H54 (cell line): Measurements from ENCODE around the gene CLDN4.
"Not testable (repeated sequence)": the region's sequence is repeated elsewhere in the genome, so short reads cannot be mapped to it uniquely, and the experiment has no call there.

Source experiments
- DNase-seq: peaks from one replicate; pipeline ENCODE4 v3.0.0; 2011; ENCODE audit warnings: low spot score, mixed read lengths; ENCODE audit not compliant: insufficient read length
- FAIRE-seq: peaks from 3 replicates; lab custom pipeline; 2011; peaks lifted over from hg19 to GRCh38; lab: Jason Lieb, UNC
- POLR2A ChIP-seq: IDR thresholded peaks from 2 replicates; pipeline ENCODE4 v1.6.1; 2011; ENCODE audit warnings: low read depth, mild to moderate bottlenecking, low read length

CLDN4 gene

DNA sequence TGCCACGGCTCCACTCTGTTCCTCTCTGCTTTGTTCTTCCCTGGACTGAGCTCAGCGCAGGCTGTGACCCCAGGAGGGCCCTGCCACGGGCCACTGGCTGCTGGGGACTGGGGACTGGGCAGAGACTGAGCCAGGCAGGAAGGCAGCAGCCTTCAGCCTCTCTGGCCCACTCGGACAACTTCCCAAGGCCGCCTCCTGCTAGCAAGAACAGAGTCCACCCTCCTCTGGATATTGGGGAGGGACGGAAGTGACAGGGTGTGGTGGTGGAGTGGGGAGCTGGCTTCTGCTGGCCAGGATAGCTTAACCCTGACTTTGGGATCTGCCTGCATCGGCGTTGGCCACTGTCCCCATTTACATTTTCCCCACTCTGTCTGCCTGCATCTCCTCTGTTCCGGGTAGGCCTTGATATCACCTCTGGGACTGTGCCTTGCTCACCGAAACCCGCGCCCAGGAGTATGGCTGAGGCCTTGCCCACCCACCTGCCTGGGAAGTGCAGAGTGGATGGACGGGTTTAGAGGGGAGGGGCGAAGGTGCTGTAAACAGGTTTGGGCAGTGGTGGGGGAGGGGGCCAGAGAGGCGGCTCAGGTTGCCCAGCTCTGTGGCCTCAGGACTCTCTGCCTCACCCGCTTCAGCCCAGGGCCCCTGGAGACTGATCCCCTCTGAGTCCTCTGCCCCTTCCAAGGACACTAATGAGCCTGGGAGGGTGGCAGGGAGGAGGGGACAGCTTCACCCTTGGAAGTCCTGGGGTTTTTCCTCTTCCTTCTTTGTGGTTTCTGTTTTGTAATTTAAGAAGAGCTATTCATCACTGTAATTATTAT lies 1.2 kb downstream of the CLDN4 start:
- DNase-seq: no peak
- no peak for FAIRE-seq
- TF ChIP-seq POLR2A: no peak

- no peak for DNase-seq
- FAIRE-seq: no peak
These were observed 2.0 kb downstream of the CLDN4 start for GRCh38 chr7:73832806-73833205.

GRCh38 chr7:73833251-73833919 lies 2.6 kb downstream of the CLDN4 start:
- no peak for TF ChIP-seq POLR2A
- FAIRE-seq (no peak), DNase-seq (no peak)

More at GRCh38 chr7:73832806-73833205, 2.0 kb downstream of the CLDN4 start:
- no peak for TF ChIP-seq POLR2A

DNA sequence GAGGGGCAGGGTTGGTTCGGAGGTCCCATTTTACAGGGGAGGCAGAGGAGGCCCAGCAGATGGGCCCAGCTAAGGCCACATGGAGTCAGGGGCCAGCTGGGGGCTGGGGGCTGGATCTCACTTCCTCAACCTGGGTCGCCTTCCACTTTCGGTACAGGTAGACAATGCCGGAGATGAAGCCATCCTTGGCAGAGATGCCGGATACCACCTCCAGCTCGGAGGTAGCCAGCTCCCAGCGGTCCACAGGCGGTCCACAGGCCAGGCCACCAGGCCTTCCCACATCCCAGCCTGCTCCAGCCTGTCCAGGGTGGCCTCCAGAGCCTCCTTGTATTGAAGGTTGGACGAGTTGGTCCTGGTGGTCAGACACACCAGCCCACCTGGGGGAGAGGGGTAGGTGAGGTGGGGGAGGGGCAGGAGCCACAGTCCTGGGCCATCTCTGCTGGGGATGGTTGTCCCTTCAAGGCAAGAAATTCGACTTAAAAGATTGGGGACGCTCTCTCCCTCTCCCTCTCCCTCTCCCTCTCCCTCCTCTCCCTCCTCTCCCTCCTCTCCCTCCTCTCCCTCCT lies 3.9 kb downstream of the CLDN4 start:
- FAIRE-seq: no peak
- no peak for TF ChIP-seq POLR2A

DNA sequence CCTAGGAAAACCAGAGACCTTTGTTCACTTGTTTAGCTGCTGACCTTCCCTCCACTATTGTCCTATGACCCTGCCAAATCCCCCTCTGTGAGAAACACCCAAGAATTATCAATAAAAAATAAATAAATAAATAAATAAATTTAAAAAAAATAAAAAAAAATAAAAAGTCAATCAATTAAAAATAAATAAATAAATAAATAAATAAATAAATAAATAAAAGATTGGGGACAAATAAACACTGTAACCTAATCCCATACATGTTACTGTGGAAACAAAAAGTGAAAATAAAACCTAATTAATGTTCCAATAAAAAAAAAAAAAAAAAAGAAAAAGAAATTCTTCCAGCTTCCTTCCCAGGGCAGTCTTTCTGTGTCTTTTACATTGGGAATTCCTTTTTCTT lies 6.4 kb downstream of the CLDN4 start:
- not testable (repeated sequence) for DNase-seq

More for the DNA sequence above, 3.9 kb downstream of the CLDN4 start:
- no peak for DNase-seq

GRCh38 chr7:73838642-73839041 lies 7.8 kb downstream of the CLDN4 start:
- DNase-seq: no peak
- FAIRE-seq: no peak
- TF ChIP-seq POLR2A: no peak

More for the DNA sequence above, 6.4 kb downstream of the CLDN4 start:
- FAIRE-seq: not testable (repeated sequence)

DNA sequence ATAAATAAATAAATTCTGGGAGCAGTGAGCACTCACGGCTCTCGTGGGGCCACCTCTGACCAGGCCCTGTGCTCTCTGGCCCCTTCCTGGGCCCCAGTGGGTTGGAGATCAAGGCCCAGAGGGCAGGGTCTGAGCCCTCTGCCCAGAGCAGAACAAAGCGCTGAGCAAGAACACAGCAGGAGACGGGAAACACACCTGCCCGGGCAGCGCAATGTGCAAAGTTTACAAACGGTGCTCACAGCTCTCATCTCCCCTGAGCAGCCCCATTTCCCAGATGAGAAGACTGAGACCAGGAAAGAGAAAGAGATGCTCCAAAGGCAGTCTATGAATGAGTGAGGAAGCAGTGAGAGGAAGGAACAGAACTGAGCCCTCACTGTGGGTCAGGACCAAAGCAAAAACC lies 8.5 kb downstream of the CLDN4 start:
- no peak for TF ChIP-seq POLR2A
- DNase-seq: no peak
- no peak for FAIRE-seq

GRCh38 chr7:73839743-73840714 lies 9.2 kb downstream of the CLDN4 start:
- TF ChIP-seq POLR2A: no peak
- no peak for DNase-seq
- FAIRE-seq: no peak

GRCh38 chr7:73840715-73841379 lies 10.1 kb downstream of the CLDN4 start:
- DNase-seq (no peak), FAIRE-seq (no peak)
- no peak for TF ChIP-seq POLR2A

- FAIRE-seq (no peak), DNase-seq (no peak)
- no peak for TF ChIP-seq POLR2A
These were observed 10.9 kb downstream of the CLDN4 start for GRCh38 chr7:73841689-73842066.

GRCh38 chr7:73842067-73842976 lies 11.5 kb downstream of the CLDN4 start, which contains the start of gene METTL27:
METTL27 (minus strand) TSS chr7:73842516; CDS start chr7:73842140, 376 bp downstream.
- DNase-seq (peak; percentile 94), FAIRE-seq (no peak)
- peak; percentile 65 for TF ChIP-seq POLR2A

DNA sequence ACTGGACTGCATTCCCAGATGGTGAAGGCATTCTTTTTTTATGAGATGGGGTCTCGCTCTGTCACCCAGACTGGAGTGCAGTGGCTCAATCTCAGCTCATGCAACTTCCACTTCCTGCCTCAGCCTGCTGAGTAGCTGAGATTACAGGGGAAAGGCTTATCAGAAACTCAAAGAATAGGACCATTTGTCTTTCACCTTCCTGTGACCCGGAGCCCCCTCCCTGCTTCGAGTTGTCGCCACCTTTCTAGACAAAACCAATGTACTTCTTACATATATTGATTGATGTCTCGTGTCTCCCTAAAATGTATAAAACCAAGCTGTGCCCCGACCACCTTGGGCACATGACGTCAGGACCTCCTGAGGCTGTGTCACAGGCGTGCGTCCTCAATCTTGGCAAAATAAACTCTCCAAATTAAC lies 13.3 kb downstream of the CLDN4 start:
- FAIRE-seq (no peak), DNase-seq (no peak)
- no peak for TF ChIP-seq POLR2A
